GM19452 (cell line): ENCODE data around the gene CDH13.

Source experiments
- ATAC-seq: cut with Tn5 transposase; IDR thresholded peaks from one replicate; pipeline ENCODE4 v1.9.1; 2021; ENCODE audit not compliant: unreplicated experiment

Gene CDH13

GRCh38 chr16:82649766-82650165, 23.0 kb downstream of the CDH13 start:
- ATAC-seq = no peak

GRCh38 chr16:82650804-82651203, 24.0 kb downstream of the CDH13 start:
- no peak for ATAC-seq

DNA sequence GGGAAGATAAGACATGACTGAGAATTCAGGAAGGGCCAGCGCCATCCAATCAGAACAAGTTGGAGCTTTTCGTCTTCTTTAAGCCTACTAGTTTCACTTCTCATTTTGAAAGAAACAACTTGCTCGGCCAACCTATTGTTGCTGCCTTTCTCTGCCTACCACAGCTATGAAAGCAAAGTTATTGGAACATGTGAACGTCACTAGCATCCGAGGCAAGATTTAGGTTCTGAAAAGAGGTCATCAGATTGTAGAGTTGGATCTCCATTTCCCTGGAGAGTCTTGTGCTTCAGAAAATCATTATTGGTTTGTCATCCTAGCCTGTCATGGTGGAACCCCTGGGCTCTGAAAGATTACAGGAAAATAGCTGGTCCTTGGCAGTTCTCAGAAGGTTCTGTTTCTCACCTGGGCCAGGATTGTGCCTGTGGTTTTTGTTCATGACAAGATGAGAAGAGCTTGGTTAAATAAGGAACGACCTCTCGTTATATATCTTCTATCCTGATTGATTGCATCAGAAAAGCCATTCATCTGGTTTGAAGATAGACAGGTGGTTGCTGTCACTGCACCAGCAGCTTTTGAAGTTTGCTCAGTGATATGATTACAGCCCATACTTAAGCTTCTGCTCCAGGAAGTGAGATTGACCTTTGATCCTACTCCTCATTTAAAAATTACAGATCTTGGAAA, 25.3 kb downstream of the CDH13 start:
- ATAC-seq = peak; percentile 51

GRCh38 chr16:82652826-82653225, 26.1 kb downstream of the CDH13 start:
- ATAC-seq = no peak

GRCh38 chr16:82653550-82654511, 27.1 kb downstream of the CDH13 start:
- ATAC-seq = peak; percentile 65

DNA sequence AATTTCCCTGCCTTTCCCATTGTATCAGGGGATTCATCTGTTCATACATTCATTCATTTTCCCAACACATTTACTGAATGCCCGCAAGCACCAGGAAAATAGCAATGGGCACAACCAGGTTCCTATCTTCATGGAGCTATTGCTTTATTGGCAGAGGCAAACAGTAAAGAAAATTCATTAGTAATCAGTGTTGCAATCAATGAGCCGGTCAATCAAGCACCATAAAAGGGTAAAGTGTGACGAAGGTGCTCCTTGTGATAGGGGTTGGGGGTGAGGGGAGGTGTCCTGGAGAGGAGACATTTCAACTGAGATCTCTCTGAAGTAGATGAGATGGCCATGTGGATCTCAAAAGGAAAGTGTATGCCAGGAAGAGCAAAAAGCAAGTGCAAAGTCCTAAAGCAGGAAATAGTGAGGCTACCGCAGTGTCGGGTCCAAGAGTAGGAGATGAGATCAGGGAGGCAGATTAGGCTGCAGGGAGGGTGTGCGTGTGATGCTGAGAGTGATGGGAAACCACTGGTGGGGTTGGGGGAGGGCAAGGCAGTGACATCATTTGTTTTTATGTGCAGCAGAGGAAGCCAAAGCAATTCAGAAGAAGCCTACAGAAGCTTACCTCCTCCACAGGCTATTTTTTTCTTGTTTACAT, 28.4 kb downstream of the CDH13 start:
- ATAC-seq = no peak

DNA sequence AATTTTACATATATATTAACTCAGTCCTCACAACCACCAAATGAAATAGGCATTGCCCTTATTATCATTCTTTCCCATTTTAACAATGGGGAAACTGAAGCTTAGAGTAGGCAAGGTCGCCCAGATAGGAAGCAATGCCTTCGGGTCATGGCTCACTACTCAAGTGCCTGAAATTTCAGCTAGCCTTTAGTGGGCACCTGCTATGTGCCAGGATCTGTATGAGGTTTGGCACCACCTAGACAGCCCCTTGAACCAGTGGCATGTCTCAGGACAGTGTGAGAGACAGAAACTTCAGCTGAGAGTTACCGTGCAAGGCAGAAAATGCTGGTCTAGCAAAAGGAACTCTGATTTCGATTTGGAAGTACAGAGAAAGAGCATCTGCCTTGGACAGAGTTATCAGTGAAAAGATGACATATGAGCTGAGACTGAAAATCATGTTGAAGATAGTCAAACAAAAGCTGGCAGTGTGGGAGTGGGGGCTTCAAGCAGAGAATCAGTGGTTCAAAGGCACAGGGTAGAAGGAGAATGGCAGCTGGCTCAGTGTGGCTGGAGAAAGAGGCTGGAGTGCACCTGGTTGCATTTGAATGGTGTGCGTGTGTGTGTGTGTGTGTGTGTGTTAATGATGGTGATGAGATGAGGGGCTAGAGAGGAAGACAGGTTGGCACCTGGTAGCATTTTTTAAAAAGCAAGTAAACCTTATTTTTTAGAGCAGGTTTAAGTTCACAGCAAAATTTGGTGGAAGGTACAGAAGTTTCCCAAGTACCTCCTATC, 29.1 kb downstream of the CDH13 start:
- no peak for ATAC-seq

DNA sequence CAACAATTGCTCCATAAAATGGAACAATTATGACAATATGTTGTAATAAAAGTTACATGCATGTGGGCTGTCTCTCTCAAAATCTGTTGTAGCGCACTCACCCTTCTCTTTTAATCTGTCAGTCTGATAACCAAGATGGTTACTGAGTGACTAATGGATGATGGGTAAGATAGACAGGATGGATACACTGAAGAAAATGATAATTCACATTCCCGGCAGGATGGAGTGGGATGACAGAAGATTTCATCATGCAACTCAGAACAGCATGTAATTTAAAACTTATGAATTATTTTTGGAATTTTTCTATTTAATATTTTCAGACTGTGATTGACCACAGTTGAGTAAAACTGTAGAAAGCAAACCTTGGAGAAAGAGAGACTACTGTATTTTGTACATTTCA, 30.5 kb downstream of the CDH13 start:
- ATAC-seq = no peak

DNA sequence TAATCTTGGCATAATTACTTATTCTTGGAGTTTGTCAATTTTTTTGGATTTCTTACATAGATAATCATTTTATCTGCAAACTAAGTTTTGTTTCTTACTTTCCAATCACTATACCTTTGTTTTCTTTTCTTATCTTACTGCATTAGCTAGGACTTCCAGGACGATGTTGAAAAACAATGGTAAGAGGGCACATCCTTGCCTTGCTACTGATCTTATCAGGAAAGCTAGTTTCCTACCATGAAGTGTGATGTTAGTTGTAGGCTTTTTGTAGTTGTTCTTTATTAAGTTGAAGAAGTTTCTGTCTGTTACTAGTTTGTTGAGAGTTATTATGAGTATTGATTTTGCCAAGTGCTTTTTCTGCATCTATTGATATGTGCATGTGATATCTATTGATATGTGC, 31.0 kb downstream of the CDH13 start:
- ATAC-seq = no peak

DNA sequence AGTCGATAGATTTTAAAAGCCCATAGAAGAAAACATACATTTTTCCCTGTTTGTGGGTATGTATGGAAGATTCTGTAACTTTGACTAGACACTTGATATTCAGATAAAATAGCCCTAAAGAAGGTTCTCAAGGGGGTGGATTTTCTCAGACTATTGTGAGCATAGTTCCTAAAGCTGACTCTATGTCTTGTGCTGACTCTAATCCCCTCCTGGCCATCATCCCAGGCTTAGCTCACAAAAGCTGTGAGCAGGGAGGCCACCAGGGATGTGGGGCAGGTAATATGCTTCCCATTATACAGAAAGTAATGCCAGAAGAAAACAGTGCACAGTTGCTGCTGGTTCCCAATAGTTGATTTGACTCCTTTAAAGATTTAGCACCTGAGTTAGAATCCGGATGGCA, 32.0 kb downstream of the CDH13 start:
- ATAC-seq = no peak

DNA sequence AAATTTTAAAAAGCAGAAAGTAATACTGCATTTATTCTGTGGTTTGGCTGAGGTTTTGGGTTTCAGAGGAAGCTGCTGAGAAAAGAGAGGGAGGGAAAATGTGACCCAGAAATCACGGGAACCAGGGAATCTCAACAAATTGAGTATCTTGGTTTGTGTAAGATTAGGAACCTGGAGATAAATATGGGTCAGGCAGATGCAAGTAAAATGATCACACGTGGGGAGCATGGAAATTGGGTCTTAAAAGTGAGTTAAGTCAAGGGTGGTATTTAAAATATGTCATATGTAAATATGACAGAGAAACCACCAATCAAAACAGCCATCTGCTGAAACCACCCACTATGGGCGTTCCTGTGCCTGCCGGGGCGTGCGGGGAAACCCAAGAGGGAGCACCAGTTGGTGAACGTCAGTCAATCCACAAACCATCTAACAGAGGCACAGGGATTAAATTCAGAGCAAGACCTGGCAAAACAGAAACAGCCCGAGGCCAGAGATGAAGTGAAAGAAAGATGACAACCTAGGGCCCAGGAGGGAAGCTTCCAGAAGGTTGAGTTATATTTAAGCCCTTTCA, 33.4 kb downstream of the CDH13 start:
- no peak for ATAC-seq

DNA sequence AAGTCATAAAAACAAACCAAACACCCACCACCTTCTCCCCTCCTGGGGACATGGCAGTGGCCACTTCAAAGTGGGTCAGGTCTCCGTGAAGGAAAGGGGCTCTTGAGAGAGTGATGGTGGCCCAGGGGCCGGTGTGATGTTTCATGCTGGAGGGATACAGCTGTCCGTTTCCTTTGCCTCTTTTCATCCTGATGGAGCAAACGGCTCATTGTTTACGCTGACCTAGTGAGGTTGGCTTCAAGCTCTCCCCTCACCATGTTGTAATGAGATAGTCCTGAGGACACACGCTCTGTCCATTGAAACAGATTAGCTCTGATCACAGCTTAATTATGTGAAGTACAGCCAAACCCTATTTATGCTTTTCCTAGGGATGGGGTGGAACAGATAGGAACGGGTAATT, 34.2 kb downstream of the CDH13 start:
- no peak for ATAC-seq

DNA sequence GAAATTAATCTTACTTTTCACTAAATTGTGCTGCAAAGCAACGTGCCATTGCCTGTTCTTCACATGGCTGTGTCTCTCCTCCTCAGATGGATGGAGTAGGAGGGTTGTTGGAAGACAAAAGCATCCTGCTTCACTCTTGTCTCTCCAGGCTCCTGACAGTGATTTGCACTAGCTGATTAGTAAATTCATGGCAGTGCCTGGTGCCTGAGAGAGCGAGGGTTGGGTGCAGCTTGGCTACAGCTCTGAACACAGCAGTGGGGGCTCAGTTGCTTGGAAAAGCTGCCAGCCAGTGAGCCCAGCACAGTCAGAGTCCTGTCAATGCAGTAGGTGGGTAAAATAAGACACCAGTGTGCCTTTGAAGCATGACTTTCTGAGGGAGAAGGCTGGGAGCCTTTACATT, 37.4 kb downstream of the CDH13 start:
- ATAC-seq = no peak

- ATAC-seq = no peak
These were observed 38.3 kb downstream of the CDH13 start for GRCh38 chr16:82665025-82665424.

- no peak for ATAC-seq
These were observed 40.7 kb downstream of the CDH13 start for GRCh38 chr16:82667437-82667836.

DNA sequence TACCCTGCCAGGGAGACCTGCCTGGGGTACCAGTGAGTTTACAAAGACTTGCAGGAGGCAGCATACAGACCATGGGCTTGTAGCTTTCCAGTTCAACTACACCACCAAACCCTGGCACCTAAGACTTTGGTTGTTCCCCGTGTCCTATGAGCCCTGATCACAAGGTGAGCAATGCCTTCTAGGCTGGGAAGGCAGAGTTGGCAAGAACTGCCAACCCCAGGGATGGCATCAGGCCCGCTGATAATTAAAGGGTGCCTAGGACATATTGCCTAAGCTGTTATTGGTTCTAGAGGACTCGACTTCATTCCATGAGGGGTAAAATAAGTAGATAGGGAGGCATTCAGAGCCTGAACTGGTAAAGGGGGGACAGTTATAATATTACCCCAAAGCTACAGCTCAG, 41.3 kb downstream of the CDH13 start:
- ATAC-seq = no peak

DNA sequence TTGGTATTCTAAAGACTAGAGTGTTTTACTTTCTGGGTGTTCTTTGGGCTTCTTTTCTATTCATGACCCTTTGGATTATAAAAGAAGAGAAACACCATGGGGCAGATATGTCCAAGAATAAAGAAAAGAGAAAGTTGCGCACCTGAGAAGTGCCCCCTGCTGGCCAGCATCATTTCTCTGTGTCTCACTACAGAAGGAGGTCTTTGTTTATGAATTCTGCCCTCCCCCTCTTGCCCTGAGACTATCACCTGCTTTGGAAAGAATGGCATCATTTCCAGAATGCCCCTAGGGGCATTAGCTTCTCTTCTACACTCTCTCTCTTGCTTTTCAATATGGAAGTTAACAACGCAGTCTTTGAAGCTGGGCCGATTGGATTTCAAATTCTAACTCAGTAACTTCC, 45.0 kb downstream of the CDH13 start:
- no peak for ATAC-seq

- ATAC-seq = no peak
These were observed 45.9 kb downstream of the CDH13 start for GRCh38 chr16:82672676-82673075.

GRCh38 chr16:82675300-82675699, 48.5 kb downstream of the CDH13 start:
- no peak for ATAC-seq

- no peak for ATAC-seq
These were observed 54.8 kb downstream of the CDH13 start for GRCh38 chr16:82681592-82681991.

- no peak for ATAC-seq
These were observed 56.0 kb downstream of the CDH13 start for GRCh38 chr16:82682767-82683166.
